Smooth muscle cell (in vitro differentiated cells): ENCODE results near the gene PLXND1. TPM values are rescaled to one million over a fixed set of nuclear protein-coding genes. Genes with fewer than 3 reads are reported as not detected.

ENCODE experiments used
- DNase-seq: peaks from one replicate; lab custom pipeline; 2025; ENCODE audit not compliant: unreplicated experiment; lab: John Stamatoyannopoulos, UW
- H2AFZ ChIP-seq: fragments of 200-600 bp; sonication (generic); 2 replicates; pipeline ENCODE4 v1.6.0; 2016; ENCODE audit warnings: antibody characterized with exemption, low read depth, mild to moderate bottlenecking
- H3F3A ChIP-seq: fragments of 200-600 bp; sonication (generic); 2 replicates; pipeline ENCODE4 v1.6.0; 2017; ENCODE audit warnings: antibody characterized with exemption, low read depth
- H3K27ac ChIP-seq: fragments of 200-600 bp; sonication (generic); 2 replicates; pipeline ENCODE4 v1.5.1; 2016; ENCODE audit warnings: low read depth, mild to moderate bottlenecking
- H3K27me3 ChIP-seq: fragments of 200-600 bp; sonication (generic); 2 replicates; pipeline ENCODE4 v1.6.1; 2016; ENCODE audit warnings: low read depth, mild to moderate bottlenecking
- H3K36me3 ChIP-seq: fragments of 200-600 bp; sonication (generic); 2 replicates; pipeline ENCODE4 v1.5.1; 2016; ENCODE audit warnings: low read depth
- H3K4me1 ChIP-seq: fragments of 200-600 bp; sonication (generic); 2 replicates; pipeline ENCODE4 v1.5.1; 2016; ENCODE audit warnings: low read depth
- H3K4me2 ChIP-seq: fragments of 200-600 bp; sonication (generic); 2 replicates; pipeline ENCODE4 v1.6.0; 2016; ENCODE audit warnings: mild to moderate bottlenecking
- H3K4me3 ChIP-seq: fragments of 200-600 bp; sonication (generic); 2 replicates; pipeline ENCODE4 v1.5.1; 2016; ENCODE audit warnings: mild to moderate bottlenecking
- H3K79me2 ChIP-seq: fragments of 200-600 bp; sonication (generic); 2 replicates; pipeline ENCODE4 v1.6.0; 2016; ENCODE audit warnings: low read depth, mild to moderate bottlenecking
- H3K9ac ChIP-seq: fragments of 200-600 bp; sonication (generic); 2 replicates; pipeline ENCODE4 v1.6.0; 2016; ENCODE audit warnings: low read depth
- H3K9me3 ChIP-seq: fragments of 200-600 bp; sonication (generic); replicated peaks from 2 replicates; pipeline ENCODE4 v1.5.1; 2016; ENCODE audit warnings: low read depth
- H4K20me1 ChIP-seq: fragments of 200-600 bp; sonication (generic); 2 replicates; pipeline ENCODE4 v1.6.0; 2016; ENCODE audit warnings: low read depth
- CTCF ChIP-seq: fragments of 200-600 bp; sonication (generic); IDR thresholded peaks from 2 replicates; pipeline ENCODE4 v1.5.1; 2017; ENCODE audit warnings: borderline replicate concordance, mild to moderate bottlenecking, antibody characterized with exemption; ENCODE audit not compliant: insufficient read depth, poor library complexity, severe bottlenecking
- WGBS: methylation state at CpG from one replicate; pipeline ENCODE4 v1.1.7; 2016; ENCODE audit warnings: low lambda C conversion rate; 5-methylcytosine and 5-hydroxymethylcytosine counted together
- polyA plus RNA-seq: library from polyadenylated mRNA; unstranded; fragments of >200 nt; fragmentation: Nextera tagmentation; extraction: Ambion mirVana; gene quantifications from 2 replicates; pipeline ENCODE4 v1.2.1, GENCODE V29; 2016
- total RNA-seq: library from RNA; depleted of rRNA; stranded (reverse); fragments of >200 nt; gene quantifications from 2 replicates; pipeline ENCODE4 v1.2.3, GENCODE V29; 2014

PLXND1 gene
- total and polyA plus RNA-seq, 2 experiments from 2014 or later, result 75.8 to 94.3 TPM

- DNase-seq, result no peak
- Histone ChIP-seq H3K27me3 (no peaks in the 10 kb centered on the region), H2AFZ (no peak overlapping the region), H3K27ac (no peak overlapping the region), H3K4me2 (no peak overlapping the region), H3K9me3 (no peaks in the 10 kb centered on the region), H3K9ac (no peak overlapping the region), H3F3A (no peaks in the 10 kb centered on the region), H4K20me1 (no peaks in the 10 kb centered on the region), H3K79me2 (no peaks in the 10 kb centered on the region), H3K4me1 (no peaks in the 10 kb centered on the region), H3K4me3 (no peak overlapping the region), H3K36me3 (no peaks in the 10 kb centered on the region)
- 92% methylated on average over 20 of the region's 21 CpGs for WGBS
- TF ChIP-seq CTCF, result no peak
Measured at GRCh38 chr3:129577925-129578786, 28.3 kb downstream of the PLXND1 start.

- H3K4me2 ChIP-seq, result no peak overlapping the region
- no peaks in the 10 kb centered on the region for H3K27me3 ChIP-seq
- no peaks in the 10 kb centered on the region for H3F3A ChIP-seq
- TF ChIP-seq CTCF, result no peak
- no peaks in the 10 kb centered on the region for H3K9me3 ChIP-seq
- no peak overlapping the region for H2AFZ ChIP-seq
- H4K20me1 ChIP-seq, result no peaks in the 10 kb centered on the region
- no peaks in the 10 kb centered on the region for H3K4me1 ChIP-seq
- no peak overlapping the region for H3K27ac ChIP-seq
- H3K79me2 ChIP-seq, result no peaks in the 10 kb centered on the region
- no peak overlapping the region for H3K9ac ChIP-seq
- DNase-seq, result no peak
- WGBS, result 87% methylated on average over 8 of the region's 17 CpGs
- H3K4me3 ChIP-seq, result no peak overlapping the region
- no peaks in the 10 kb centered on the region for H3K36me3 ChIP-seq
Measured at GRCh38 chr3:129577366-129577765, 29.1 kb downstream of the PLXND1 start.

DNA sequence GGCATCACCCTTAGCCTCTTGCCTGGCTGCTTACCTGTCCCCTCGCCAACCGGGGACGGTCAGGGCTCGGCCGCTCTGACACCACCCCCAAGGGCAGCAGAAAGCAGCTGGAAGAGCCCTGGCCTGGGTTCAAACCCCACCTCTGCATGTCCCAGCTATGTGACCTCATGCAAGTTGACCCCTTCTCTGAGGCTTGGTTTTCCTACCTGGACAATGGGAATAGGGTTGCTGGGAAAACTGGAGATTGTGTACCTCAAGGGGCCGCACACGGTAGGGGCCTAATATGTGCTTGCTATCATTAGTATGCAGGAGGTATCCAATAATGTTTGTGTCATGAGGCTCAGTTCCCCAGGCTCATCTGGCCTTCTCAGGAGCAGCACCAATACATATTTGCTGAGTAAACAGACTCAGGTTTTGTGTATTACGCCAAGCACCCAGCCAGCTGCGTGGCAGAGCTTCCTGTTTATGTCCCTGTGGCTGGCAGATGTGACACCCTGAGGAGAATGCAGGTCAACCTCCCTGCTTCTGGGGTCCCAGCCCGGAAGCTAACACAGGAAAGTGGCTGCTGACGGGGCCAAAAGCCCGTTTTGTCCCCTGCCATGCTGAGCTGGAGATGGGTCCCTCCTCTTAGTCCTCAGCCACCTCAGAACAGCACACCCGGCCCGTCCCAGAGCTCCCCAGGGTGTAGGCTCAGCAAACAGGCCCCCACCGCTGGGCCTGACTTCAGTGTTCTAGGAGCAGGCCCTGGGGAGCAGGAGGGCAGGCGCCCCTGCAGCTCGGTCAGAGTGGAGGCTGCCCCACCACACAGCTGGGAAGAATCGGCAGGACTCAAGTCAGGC, 29.7 kb downstream of the PLXND1 start:
- no peaks in the 10 kb centered on the region for H3K36me3 ChIP-seq

More for the DNA sequence above, 29.7 kb downstream of the PLXND1 start:
- 89% methylated on average over 18 of the region's 18 CpGs for WGBS
- H3K9ac ChIP-seq, result no peak overlapping the region
- H3K4me3 ChIP-seq, result no peak overlapping the region
- no peak overlapping the region for H3K4me2 ChIP-seq
- no peaks in the 10 kb centered on the region for H3K9me3 ChIP-seq
- H2AFZ ChIP-seq, result no peak overlapping the region
- no peak for TF ChIP-seq CTCF
- DNase-seq, result no peak
- no peaks in the 10 kb centered on the region for H3F3A ChIP-seq
- no peaks in the 10 kb centered on the region for H4K20me1 ChIP-seq
- no peak overlapping the region for H3K27ac ChIP-seq
- no peaks in the 10 kb centered on the region for H3K79me2 ChIP-seq
- no peaks in the 10 kb centered on the region for H3K27me3 ChIP-seq
- H3K4me1 ChIP-seq, result no peaks in the 10 kb centered on the region
